Measurements from ENCODE around the gene DAB2IP.
A peak's percentile ranks its signal among the peaks of the same experiment; 100 is the strongest.

The DAB2IP gene

DNA sequence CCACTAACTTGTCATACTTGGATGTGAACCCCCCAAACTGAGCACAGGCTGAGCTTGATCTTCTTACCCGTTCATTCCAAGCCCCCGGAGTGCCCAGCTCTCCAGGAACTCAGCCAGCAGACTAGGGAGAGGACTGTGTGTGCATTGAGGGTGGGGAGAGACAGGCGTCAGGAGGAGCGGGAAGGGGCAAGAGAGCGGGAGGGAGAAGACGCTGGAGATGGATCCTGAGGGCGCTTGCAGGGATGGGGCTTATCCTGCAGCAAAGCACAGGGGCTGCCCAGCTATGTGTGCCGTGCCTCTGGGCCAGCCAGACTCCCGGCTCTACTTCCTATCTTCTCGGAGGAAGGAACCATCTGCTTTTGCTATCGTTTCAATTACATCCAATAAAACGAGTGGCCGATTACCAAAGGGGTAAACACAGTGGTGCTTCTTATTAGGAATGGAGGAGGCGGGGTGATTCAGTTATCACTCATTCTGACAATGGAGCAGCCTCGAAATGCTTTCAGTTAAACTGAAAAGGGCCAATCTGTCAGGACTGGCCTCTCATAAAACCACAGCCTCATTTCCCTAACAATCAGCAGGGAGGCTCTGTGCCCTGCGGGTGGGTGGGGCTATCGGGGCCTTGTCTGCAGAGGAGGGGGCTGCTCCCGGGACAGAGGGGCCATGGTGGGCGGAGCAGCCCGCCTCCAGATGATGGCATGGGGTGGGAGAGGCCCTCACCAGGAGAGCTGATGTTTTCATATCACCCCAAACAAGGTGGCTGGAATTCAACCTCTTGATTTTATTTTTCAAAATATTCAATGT is 168.2 kb downstream of the DAB2IP start:
- ChIA-PET POLR2A (interaction anchor here (0.6 kb wide), 1 partner anchor 166 kb away, joined by 3 read pairs; no protein-coding TSS in a partner anchor), CTCF (interaction anchor here (0.6 kb wide), 1 partner anchor 77 kb away, joined by 3 read pairs; no protein-coding TSS in a partner anchor)
- no peaks in the 10 kb centered on the region for H3K9me3 ChIP-seq (ENCODE audit: control insufficient read depth, insufficient read depth, low read depth, low read length)
- H3K4me3 ChIP-seq (ENCODE audit: low read depth, low read length): no peak overlapping the region
- H3K4me1 ChIP-seq (ENCODE audit: control insufficient read depth, insufficient read depth, low read length): no peaks in the 10 kb centered on the region
- no peaks in the 10 kb centered on the region for H3K36me3 ChIP-seq (ENCODE audit: control insufficient read depth in 2 of 2, insufficient read depth in 1 of 2, low read length in 2 of 2)
- H3K27ac ChIP-seq (ENCODE audit: extremely low read depth, low read depth, low read length): no peak overlapping the region
- TF ChIP-seq, protein P1, sequence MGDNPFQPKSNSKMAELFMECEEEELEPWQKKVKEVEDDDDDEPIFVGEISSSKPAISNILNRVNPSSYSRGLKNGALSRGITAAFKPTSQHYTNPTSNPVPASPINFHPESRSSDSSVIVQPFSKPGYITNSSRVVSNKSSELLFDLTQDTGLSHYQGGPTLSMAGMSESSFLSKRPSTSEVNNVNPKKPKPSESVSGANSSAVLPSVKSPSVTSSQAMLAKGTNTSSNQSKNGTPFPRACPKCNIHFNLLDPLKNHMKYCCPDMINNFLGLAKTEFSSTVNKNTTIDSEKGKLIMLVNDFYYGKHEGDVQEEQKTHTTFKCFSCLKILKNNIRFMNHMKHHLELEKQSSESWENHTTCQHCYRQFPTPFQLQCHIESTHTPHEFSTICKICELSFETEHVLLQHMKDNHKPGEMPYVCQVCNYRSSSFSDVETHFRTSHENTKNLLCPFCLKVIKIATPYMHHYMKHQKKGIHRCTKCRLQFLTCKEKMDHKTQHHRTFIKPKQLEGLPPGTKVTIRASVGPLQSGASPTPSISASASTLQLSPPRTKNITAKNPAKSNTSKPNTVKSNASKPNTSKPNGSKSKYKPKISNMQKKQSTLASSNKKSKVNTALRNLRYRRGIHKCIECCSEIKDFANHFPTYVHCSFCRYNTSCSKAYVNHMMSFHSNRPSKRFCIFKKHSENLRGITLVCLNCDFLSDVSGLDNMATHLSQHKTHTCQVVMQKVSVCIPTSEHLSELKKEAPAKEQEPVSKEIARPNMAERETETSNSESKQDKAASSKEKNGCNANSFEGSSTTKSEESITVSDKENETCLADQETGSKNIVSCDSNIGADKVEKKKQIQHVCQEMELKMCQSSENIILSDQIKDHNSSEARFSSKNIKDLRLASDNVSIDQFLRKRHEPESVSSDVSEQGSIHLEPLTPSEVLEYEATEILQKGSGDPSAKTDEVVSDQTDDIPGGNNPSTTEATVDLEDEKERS (tag by site-specific recombination; IDR thresholded peaks at IDR 0.05): no peak
- no peak for TF ChIP-seq ZNF221 (tag by site-specific recombination; IDR thresholded peaks at IDR 0.05; ENCODE audit: borderline replicate concordance)
- TF ChIP-seq ZNF600 (tag by site-specific recombination; IDR thresholded peaks at IDR 0.05): 0 out of 2 replicates have a peak, but pooled peaks have one; percentile 28
- TF ChIP-seq ZBTB1 (tag by site-specific recombination; IDR thresholded peaks at IDR 0.05): no peak
- TF ChIP-seq, protein P2, sequence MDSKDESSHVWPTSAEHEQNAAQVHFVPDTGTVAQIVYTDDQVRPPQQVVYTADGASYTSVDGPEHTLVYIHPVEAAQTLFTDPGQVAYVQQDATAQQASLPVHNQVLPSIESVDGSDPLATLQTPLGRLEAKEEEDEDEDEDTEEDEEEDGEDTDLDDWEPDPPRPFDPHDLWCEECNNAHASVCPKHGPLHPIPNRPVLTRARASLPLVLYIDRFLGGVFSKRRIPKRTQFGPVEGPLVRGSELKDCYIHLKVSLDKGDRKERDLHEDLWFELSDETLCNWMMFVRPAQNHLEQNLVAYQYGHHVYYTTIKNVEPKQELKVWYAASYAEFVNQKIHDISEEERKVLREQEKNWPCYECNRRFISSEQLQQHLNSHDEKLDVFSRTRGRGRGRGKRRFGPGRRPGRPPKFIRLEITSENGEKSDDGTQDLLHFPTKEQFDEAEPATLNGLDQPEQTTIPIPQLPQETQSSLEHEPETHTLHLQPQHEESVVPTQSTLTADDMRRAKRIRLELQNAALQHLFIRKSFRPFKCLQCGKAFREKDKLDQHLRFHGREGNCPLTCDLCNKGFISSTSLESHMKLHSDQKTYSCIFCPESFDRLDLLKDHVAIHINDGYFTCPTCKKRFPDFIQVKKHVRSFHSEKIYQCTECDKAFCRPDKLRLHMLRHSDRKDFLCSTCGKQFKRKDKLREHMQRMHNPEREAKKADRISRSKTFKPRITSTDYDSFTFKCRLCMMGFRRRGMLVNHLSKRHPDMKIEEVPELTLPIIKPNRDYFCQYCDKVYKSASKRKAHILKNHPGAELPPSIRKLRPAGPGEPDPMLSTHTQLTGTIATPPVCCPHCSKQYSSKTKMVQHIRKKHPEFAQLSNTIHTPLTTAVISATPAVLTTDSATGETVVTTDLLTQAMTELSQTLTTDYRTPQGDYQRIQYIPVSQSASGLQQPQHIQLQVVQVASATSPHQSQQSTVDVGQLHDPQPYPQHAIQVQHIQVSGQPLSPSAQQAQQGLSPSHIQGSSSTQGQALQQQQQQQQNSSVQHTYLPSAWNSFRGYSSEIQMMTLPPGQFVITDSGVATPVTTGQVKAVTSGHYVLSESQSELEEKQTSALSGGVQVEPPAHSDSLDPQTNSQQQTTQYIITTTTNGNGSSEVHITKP (tag by site-specific recombination; IDR thresholded peaks at IDR 0.05): peak; percentile 88
- TF ChIP-seq ZFHX2 (tag by site-specific recombination; conservative IDR thresholded peaks at IDR 0.05): peak; percentile 66
- 0 out of 2 replicates have a peak, but pooled peaks have one; percentile 14 for TF ChIP-seq TRIM28 (IDR thresholded peaks at IDR 0.05; ENCODE audit: borderline replicate concordance, low read length)
- TF ChIP-seq EGR2 (tag by site-specific recombination; IDR thresholded peaks at IDR 0.05; ENCODE audit: low read depth): peak; percentile 27; the same call in 1 of the 2 replicates
- peak; percentile 32; the same call in 1 of the 2 replicates for TF ChIP-seq SP3 (tag by site-specific recombination; IDR thresholded peaks at IDR 0.05)
- TF ChIP-seq SP2 (tag by site-specific recombination; IDR thresholded peaks at IDR 0.05): 0 out of 2 replicates have a peak, but pooled peaks have one; percentile 12
- TF ChIP-seq SP7 (tag by site-specific recombination; IDR thresholded peaks at IDR 0.05): 0 out of 2 replicates have a peak, but pooled peaks have one; percentile 21
- TF ChIP-seq ZNF37A (tag by site-specific recombination; IDR thresholded peaks at IDR 0.05): no peak
- peak; percentile 39 for TF ChIP-seq FEZF1 (tag by site-specific recombination; IDR thresholded peaks at IDR 0.05)
- no peak for TF ChIP-seq ZBTB8A (tag by site-specific recombination; IDR thresholded peaks at IDR 0.05)
- no peak for TF ChIP-seq ZNF558 (tag by site-specific recombination; IDR thresholded peaks at IDR 0.05)

DNA sequence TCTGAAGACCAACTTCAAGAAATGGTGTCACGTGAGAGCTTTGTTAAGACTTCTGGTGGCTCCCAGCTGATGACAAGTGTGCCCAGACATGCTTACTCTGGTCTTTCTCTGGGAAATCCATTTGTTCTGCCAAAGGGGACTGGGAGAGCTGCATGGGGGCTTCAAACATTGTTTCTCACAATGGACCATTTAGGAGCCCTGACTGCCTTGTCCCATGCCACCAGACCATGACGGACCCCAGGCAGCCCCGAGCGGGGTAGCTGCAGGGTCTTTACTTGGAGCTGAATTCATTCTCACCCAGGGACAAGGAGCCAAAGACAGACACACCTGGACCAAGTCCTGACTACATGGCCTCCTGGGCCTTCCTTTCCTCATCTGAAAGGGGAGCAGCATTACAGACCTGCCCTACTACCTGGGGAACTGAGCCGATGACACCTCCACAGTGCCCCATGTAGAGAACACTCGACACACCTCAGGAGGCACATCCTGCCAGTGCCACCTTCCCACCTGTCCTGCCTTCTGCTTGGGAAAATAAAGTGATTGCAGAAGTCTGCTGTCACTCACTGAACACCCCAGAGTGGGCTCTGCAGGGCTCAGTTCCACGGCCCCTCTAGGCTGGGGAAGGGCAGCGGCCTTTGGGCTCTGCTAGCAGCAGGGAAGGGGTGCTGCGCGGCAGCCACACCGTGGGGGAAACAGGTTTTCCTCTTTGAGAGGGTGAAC is 169.0 kb downstream of the DAB2IP start:
- Histone ChIP-seq H3K4me1 (ENCODE audit: control insufficient read depth, insufficient read depth, low read length) (no peaks in the 10 kb centered on the region), H3K27ac (ENCODE audit: extremely low read depth, low read depth, low read length) (no peak overlapping the region), H3K4me3 (ENCODE audit: low read depth, low read length) (no peak overlapping the region), H3K9me3 (ENCODE audit: control insufficient read depth, insufficient read depth, low read depth, low read length) (no peaks in the 10 kb centered on the region), H3K36me3 (ENCODE audit: control insufficient read depth in 2 of 2, insufficient read depth in 1 of 2, low read length in 2 of 2) (no peaks in the 10 kb centered on the region)
- ChIA-PET POLR2A (interaction anchor here (0.6 kb wide), 1 partner anchor 167 kb away, joined by 3 read pairs; no protein-coding TSS in a partner anchor), CTCF (interaction anchor here (0.6 kb wide), 1 partner anchor 181 kb away, joined by 5 read pairs; no protein-coding TSS in a partner anchor)
- TF ChIP-seq ZEB2 (tag by site-specific recombination; IDR thresholded peaks at IDR 0.05): no peak
- TF ChIP-seq, protein P2 (tag by site-specific recombination; IDR thresholded peaks at IDR 0.05): no peak
- no peak for TF ChIP-seq ZSCAN18 (tag by site-specific recombination; IDR thresholded peaks at IDR 0.05)
